ENCODE measurements around the gene PCSK6. TPM values are rescaled to one million over a fixed set of nuclear protein-coding genes. Genes with fewer than 3 reads are reported as not detected.

Gene PCSK6
- total RNA-seq, 1 donor from 2014 or later: 31.8 TPM

DNA sequence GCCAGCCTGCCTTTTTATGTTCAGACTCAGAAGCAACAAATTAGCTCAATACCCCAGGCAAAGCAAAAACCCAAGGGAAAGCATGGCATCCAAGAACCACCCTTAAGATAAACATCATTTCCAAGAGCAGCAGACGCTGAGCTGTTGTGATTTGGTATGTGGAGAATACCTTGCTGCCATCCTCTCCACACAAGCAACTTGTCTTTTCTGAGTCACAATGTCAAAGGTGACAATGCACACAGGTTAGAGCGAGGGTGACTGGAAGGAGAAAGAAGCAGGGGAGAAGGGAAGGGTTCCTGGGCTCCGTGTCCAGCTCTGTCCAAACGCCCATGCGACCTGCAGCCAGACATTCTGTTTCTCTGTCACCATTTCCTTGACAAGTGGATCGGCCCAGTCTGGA lies 6.0 kb downstream of the PCSK6 start:
- no peak for DNase-seq (ENCODE audit: low read depth in 2 of 2)

DNA sequence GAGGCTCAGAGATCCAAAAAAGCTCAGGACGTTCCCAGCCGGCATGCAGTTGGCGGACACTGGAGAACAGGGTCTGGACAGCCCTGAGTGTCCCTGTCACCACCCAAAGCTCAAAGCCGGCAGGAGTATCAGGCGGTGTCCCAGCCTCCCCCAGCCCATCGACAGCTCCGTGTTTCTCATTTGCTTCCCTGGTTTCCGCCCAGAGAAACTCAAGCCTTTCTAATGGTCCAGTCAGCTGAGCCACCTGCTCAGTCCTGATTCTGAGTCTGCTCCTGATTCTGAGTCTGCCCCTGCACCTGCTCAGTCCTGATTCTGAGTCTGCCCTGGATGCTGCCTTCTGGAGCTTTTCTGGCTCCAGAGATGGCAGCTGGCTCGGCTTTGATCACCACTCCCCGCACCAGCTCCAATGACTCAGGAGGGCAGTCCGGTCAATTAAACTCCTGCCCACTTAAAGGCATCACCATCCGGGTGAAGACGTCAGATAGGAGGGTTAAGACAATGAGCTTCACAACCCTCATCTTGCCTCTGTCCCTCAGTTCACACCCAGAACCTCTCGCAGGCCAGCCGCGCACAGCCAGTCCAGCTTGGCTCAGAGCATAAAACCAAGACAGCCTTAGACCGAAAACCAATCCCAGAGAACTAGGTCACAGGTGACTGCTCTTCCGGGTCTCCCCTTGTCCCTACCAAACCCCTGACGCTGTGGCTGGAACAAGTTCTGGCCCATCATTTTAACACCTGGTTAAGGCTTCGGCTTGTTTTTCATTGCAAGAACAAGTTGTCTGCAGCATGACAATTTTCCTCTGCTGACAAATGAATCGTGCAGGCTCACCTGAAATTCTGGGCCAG lies 6.8 kb downstream of the PCSK6 start:
- DNase-seq (ENCODE audit: low read depth in 2 of 2): no peak

DNA sequence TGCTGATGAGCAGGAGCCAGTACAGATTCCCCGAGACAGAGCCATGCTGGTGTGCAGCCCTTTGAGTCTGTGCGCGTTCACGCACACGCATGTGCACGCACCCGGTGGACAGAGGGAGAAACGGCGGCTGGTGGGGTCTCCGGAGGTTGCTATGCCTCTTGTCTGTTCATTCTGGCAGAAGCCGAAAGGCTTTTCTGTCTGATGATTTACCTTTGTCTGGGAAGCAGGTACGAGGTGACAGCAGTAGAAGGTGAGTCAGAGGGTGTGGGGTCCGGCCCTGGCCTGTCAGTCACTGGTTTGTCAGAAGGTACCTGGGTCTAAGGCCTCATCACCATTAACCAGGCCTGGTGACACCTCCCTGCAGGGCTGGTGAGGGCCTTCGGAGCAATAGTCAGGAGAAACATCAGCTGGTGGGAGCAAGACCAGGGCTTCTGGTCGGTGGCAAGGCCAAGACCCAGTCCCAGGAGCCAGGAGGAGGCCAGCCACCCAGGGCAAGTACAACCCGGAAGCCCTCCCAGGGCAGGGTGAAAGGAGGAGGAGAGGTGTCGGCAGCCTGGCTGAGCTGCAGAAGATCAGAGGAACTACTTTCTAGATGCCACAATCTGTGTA lies 7.5 kb downstream of the PCSK6 start:
- no peak for DNase-seq (ENCODE audit: low read depth in 2 of 2)

DNA sequence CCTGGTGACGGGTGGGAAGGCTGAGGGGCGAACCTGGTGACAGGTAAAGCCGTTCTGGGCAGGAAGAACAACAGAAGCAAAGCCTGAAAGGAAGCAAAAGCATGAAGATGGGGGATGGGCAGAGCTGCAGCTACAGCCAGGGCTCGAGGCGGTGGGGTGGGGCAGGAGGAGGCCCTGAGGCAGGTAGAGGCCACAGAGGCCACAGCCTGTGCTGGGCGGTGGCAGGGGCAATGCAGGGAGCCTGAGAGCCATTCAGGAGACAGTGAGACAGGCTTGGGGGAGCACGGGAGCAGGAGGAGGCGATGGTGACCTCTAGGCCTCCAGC lies 8.2 kb downstream of the PCSK6 start:
- DNase-seq (ENCODE audit: low read depth in 2 of 2): no peak

DNA sequence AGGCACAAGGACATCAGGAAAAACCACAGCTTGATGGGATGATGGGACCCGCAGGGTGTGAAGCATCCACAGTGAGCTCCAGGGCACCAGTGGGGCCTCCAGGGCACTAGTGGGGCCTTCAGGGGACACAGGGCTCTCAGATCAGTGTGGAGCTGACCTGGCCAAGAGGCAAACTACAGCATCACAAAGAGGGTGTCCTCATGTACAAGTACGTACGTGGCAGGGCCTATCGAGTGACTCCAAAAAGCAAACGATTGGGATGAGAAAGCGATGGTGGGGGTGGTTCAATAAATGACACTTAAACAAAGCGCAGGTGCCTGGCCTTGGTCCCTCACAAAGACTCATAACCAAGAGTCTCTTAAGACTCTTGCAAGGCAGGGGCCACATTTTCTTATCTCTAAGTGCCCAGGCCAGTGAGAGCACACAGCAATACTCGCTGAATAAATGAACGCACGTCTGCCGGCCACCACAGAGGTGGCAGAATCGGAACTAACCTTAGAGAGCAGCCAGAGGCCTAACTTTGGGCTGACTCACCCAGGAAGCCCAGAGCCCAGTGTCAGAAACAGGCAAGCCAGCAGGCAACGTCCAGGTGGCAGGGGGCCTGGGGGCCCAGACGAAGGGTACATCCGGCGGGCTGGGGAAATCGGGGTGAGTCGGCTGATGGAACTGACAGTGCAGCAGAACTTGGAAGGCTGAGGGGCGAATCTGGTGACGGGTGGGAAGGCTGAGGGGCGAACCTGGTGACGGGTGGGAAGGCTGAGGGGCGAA lies 8.7 kb downstream of the PCSK6 start:
- no peak for DNase-seq (ENCODE audit: low read depth in 2 of 2)

DNA sequence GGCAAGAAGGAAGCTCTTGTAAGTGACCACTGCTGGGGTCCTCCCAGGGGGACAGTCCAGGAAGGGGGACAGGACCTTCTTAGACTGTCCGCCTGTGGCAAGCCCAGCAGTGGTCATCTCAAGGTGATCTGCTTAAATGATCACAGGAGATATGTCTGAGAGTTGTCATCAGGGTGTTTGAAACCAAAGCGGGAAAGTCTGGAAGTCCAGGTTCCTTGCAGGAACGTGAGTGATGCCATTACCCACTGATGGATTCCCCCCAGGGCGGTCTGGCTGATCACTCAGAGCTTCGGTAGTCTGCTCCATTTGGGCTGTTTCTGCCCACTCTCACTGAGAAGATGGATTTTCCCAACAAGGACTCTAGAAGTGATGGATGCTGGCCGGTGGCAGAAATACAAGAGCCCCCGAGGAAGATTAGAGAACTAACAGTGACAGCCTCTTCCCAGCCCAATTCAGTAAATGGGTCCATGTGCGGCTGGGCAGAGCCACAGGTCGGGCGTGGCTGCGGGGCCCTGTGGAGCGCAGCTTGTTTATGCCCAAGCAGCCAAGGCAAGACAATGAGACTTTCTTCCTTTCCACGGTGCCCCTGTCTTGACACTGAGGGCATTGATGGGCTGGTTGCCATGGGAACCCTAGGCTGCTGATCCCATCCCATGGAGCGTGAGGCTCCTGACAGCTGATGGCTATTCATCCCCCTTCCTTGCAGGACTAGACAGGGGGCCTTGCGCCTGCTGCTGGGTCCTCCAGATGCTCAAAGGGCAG lies 9.5 kb downstream of the PCSK6 start:
- no peak for DNase-seq (ENCODE audit: low read depth in 2 of 2)

DNA sequence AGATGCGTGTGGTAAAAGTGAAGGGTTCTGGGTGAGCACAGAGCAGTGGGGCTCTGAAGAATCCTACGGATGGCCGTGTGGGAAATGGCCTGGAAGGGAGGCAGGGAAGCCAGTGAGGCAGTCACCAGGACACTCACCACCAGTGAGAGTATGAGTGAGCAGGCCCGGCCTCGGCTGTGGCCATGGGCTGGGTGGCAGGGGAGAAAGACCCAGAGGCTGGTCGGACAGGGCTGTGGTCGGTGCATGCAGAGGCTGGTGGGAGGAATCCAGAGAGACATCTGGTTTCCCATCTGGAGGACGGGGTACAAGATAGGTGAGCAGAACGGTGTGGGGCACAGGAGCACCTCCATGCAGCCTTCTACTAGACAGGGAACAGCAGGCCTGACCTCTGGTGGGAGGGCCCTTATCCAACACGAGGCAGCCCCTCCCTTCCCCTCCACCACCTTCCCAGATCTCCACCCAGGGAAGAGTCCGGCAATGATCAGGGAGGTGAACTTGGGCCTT lies 10.1 kb downstream of the PCSK6 start:
- DNase-seq (ENCODE audit: low read depth in 2 of 2): no peak

DNA sequence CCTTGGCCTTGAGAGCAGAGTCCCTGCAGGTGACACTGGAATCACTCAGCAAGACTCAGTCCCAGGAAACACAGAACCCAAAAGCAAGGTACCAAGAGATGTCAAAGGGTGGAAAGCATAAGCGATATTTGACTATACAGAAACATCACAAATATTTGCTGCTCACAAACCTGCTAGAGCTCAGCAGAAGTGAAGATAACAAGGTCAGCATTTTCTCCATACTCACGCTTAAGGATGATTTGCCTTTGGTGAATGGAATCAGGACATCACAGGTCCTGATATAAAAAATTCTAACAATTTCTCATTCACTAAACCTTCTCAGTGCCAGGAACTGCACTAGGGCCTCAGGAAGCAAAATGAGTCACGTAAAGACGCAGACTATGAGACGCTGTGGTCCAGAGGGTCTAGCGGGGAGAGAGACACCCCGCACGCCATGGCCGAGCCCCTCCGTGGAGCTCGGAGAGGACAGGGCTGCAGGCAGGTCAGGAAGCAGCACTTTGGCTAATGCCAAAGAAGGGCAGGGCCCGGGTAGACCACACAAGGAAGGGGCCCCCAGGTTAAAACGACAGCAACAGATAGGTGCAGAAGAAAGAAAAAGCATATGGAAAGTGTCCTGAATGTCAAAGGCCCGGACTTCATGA lies 10.7 kb downstream of the PCSK6 start:
- no peak for DNase-seq (ENCODE audit: low read depth in 2 of 2)

DNA sequence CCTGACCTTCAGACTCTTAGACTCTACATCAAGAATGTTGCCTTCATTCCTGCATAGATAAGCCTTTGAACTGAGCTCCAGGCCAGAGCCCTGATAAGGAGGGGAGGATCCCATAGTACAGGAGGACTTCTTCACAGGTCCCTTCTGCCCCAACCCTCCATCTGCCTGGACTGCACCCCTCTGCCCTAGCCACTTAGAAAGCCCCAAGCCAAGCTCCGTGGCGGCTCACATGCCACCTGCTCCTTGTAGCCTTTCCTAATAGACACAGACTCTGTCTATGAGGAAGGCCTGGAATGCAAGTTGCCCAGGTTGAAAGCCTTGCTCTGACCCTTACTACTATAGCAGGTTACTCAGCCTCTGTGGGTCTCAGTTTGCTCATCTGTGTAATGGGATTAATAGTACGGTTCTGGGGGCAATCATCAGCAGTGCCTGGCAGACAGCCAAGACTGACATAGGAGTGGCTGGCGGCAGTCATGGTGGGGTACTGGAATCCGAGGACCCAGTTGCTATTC lies 11.6 kb downstream of the PCSK6 start:
- no peak for DNase-seq (ENCODE audit: low read depth in 2 of 2)

DNA sequence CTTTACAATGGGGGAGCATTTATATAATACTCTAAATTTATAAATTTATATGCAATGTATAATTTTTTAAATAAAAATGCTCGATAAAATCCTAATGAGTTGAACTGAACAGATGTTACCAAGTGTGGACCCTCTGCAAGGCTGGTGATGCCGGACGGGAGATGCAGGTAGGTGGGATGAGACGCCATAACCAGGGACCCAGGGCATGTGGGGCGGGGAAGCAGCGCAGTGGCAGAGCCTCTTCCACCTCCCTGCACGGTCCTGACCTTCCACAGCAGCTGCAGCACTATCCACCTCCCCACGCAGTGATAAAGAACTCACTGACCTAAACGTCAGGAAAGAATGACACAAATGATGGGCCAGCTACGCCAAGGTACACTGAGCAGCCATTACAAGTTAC lies 12.8 kb downstream of the PCSK6 start:
- no peak for DNase-seq (ENCODE audit: low read depth in 2 of 2)

DNA sequence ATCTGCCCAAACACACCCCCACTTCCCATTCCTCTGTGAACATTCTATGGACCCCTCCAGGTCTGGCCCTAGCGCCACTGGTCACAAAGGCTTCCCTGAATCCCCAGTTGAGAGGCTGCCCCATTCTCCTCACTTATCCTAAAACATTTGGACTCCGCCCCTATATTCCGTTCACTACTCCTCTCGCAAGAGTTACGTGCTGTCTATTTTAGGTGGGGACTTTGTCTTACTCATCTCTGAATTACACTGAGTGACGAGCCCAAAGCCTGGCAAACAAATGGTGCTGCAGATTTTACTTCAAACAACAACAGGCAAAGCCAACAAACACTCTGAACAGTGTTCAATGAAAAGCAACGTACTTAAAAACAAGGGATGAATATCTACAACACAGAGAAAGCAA lies 14.5 kb downstream of the PCSK6 start:
- no peak for DNase-seq (ENCODE audit: low read depth in 2 of 2)

DNA sequence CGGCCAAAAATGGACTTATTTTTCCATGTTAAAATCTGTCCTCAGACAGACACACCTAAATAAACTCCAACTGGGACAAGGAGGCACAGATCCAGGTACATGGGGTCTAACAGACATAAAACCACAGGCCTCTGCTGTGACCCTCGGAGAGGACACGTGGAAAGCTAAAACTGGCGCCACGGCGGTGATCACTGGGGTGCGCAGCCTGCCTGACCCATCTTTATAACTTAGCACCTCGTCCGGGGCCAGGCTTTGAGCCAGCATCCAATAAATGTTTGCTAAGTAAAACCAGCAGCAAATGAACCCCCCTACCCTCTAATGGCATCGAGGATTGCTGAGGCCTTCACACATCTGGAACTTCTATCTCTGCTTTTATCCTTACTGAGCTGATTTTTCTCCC lies 15.3 kb downstream of the PCSK6 start:
- no peak for DNase-seq (ENCODE audit: low read depth in 2 of 2)

DNA sequence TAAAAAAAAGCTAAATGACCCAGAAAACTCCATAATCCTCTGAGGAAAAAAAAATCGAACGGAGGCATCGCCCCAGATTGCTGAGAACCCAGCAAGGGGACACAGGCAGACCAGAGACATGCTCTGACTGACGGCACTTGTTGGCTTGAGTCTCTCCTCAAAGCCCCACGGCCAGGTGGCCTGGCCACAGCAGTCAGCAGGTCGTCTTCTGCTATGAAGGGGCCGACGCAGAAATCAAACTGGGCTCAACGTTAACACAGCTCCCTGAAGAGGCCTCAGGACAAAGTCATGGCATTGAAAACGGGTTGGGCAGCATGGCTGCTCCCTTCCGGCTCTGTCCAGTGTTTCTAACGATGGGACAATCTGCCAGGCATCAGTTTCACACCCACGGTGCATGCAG lies 17.5 kb downstream of the PCSK6 start:
- DNase-seq (ENCODE audit: low read depth in 2 of 2): no peak

DNA sequence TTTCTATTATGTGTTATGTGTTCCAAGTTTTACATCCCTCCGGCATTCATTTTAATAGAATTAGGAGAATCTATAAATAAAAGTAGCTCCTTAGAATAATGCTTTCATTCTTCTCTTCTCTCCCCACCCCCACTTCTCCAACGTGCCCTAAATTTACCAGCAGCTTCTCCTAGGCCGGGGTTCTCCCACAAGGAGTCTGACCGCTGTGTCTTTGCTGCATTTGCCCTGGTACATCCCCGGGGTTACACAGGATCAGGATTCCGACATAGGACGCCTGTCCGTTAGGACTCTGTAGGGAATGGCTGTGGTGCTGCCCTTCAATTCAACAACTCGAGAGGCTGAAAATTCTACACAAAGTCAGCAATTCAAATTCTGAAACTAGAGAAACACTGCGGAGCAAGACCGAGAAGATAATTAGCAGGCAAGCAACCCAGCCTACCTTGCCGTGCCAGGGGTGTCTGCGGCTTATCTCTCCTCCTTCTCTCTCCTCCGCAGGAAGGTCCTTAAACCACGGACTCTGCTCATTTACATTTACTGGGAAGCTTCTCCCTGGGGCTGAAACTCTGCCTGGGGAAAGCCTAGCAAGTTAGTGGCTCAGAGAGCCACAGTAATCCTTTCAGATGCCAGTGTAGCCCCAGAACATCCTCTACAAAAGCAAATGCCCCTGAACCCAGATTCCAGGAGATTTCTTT lies 18.8 kb downstream of the PCSK6 start:
- no peak for DNase-seq (ENCODE audit: low read depth in 2 of 2)

DNA sequence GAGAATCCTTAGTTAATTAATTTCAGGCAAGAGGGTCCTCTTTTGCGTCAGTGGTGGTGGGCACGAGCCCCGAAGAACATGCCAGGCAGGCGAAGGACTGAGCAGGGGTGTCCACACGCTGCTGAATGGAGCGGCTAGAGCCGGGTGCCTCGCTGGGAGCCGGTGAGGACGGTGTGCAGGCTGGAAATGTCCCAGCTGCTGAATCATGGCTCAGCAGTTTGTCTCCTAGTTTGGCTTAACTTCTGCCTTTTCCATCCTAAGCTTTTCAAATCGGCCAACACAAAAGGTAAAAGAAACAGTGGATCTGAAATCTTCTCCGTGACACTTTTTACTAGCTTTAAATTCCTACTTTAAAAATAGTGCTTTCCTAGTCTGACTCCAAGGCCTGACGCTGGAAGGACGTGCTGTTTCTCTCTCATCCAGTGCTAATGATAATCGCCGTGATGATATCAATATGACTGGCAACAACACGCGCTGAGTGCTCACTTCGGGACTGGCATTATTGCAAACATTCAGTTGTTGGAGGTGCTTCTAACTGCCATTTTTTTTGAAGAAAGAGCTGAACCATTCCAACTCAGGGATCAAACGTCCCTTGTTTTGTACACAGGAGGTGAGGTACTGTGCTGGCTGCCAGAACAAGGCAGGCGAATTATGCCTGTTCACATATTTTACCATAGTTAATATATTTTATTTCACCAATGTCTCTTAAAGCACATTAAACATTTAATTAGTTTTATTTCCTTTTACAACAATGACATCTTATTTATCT lies 19.8 kb downstream of the PCSK6 start:
- DNase-seq (ENCODE audit: low read depth in 2 of 2): no peak

DNA sequence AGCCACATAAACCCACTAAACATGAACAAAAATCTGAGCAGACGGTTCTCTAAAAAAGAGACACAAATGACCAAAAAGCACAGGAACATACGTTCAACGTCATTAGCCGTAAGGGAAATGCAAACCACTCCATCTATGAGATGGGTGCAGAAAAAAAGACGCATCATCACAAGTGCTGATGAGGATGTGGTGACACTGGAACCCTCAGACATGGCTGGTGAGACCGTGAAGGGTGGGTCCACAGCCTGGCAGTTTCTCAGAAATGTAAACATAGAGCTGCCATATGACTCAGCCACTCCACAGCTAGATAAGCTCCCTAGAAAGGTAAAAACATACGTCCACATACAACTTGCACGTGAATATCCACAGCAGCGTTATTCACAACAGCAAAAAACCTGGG lies 23.3 kb downstream of the PCSK6 start:
- DNase-seq (ENCODE audit: low read depth in 2 of 2): no peak

DNA sequence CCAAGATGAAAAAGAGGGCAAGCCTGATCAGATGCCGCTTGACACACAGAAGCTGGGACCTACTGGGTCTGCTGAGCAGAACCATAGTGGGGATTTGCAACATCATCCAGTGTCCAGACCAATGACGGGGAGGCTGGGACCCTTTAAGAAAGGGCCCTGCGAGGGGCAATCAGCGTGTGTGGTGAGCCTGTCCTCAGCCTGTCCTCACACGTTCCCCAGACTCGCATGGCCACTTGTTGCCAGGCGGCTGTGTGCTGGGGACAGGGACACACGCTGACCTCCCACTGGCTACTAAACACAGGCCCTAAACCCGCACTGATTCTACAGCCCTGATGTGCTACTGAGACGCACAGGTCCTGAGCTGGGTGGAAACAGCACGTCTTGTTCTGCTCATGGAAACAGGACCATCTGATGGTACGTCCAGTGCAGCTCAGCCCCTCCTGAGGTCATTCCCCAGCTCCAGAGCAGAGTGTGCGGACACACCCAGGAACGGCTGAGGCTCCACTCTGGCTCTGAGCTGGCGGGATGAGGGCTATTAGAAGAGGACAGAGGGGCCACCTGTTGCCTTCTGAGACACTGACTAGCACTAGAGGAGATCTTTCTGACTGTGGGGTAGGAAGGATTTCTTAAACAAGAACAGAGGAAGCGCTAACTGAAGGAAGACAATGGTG lies 24.4 kb downstream of the PCSK6 start:
- DNase-seq (ENCODE audit: low read depth in 2 of 2): no peak

DNA sequence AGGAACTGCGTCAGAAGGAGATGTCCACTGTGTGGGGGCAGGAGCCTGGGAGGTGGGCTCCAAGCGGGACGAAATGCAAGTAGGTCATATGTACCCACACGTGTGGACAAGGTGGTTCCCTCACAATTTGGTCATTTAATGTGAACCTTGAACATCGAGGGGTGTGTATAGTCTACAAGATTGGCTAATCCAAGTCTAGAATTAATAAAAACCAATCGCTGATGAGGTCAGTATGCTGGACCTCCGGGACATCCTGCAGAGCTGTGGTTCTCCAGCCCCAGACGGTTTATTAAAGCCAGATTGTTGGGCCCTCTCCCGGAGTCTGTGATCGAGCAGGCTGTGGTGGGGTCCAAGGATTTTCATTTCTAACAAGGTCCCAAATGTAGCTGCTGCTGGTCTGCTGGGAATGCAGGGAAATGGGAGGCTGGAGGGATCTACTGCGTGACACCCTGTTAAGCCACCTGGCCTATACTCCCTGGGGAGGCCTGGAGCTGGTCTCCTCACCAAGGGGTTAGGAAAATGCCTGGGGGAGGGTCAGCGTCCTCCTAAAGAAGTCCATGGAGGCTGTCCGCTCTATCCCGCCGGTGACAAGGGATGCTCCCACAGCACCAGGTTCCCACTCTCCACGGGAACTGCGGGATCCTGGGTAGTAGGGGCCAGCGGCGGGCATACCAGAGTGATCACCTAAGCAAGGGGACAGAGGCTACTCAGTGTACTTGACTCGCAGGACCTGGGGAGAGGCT lies 25.1 kb downstream of the PCSK6 start:
- no peak for DNase-seq (ENCODE audit: low read depth in 2 of 2)

Data from dermis microvascular lymphatic vessel endothelial cell (primary cell).